ENCODE data around the gene GALNS.

Gene GALNS

GRCh38 chr16:88888461-88889387 is 32.0 kb upstream of the GALNS start:
- no peak for FAIRE-seq

- no peak for FAIRE-seq
Measured at GRCh38 chr16:88888057-88888456, 31.3 kb upstream of the GALNS start.

- no peak for FAIRE-seq
Measured at GRCh38 chr16:88886845-88887521, 30.2 kb upstream of the GALNS start.

- FAIRE-seq: no peak
Measured at GRCh38 chr16:88886420-88886844, 29.7 kb upstream of the GALNS start.

GRCh38 chr16:88885693-88886280 is 29.0 kb upstream of the GALNS start:
- no peak for FAIRE-seq

GRCh38 chr16:88884569-88885271 is 28.0 kb upstream of the GALNS start:
- FAIRE-seq: no peak

GRCh38 chr16:88883946-88884345 is 27.2 kb upstream of the GALNS start:
- FAIRE-seq: no peak

GRCh38 chr16:88883117-88883895 is 26.6 kb upstream of the GALNS start:
- no peak for FAIRE-seq

- FAIRE-seq: no peak
Measured at GRCh38 chr16:88882358-88883030, 25.7 kb upstream of the GALNS start.

- no peak for FAIRE-seq
Measured at GRCh38 chr16:88881675-88882357, 25.1 kb upstream of the GALNS start.

- no peak for FAIRE-seq
Measured at GRCh38 chr16:88881007-88881615, 24.4 kb upstream of the GALNS start.

- FAIRE-seq: no peak
Measured at GRCh38 chr16:88880226-88881006, 23.7 kb upstream of the GALNS start.

- FAIRE-seq: no peak
Measured at GRCh38 chr16:88879788-88880055, 23.0 kb upstream of the GALNS start.

GRCh38 chr16:88878967-88879787 is 22.4 kb upstream of the GALNS start:
- no peak for FAIRE-seq

- no peak for FAIRE-seq
Measured at GRCh38 chr16:88878356-88878755, 21.6 kb upstream of the GALNS start.

GRCh38 chr16:88877564-88878289 is 21.0 kb upstream of the GALNS start:
- no peak for FAIRE-seq

GRCh38 chr16:88876942-88877526 is 20.3 kb upstream of the GALNS start:
- FAIRE-seq: no peak

GRCh38 chr16:88875703-88876234 is 19.0 kb upstream of the GALNS start:
- FAIRE-seq: no peak
